ENCODE measurements around the gene EMSY.
"Not testable (repeated sequence)": the region's sequence is repeated elsewhere in the genome, so short reads cannot be mapped to it uniquely, and the experiment has no call there.

Gene EMSY, protein sequence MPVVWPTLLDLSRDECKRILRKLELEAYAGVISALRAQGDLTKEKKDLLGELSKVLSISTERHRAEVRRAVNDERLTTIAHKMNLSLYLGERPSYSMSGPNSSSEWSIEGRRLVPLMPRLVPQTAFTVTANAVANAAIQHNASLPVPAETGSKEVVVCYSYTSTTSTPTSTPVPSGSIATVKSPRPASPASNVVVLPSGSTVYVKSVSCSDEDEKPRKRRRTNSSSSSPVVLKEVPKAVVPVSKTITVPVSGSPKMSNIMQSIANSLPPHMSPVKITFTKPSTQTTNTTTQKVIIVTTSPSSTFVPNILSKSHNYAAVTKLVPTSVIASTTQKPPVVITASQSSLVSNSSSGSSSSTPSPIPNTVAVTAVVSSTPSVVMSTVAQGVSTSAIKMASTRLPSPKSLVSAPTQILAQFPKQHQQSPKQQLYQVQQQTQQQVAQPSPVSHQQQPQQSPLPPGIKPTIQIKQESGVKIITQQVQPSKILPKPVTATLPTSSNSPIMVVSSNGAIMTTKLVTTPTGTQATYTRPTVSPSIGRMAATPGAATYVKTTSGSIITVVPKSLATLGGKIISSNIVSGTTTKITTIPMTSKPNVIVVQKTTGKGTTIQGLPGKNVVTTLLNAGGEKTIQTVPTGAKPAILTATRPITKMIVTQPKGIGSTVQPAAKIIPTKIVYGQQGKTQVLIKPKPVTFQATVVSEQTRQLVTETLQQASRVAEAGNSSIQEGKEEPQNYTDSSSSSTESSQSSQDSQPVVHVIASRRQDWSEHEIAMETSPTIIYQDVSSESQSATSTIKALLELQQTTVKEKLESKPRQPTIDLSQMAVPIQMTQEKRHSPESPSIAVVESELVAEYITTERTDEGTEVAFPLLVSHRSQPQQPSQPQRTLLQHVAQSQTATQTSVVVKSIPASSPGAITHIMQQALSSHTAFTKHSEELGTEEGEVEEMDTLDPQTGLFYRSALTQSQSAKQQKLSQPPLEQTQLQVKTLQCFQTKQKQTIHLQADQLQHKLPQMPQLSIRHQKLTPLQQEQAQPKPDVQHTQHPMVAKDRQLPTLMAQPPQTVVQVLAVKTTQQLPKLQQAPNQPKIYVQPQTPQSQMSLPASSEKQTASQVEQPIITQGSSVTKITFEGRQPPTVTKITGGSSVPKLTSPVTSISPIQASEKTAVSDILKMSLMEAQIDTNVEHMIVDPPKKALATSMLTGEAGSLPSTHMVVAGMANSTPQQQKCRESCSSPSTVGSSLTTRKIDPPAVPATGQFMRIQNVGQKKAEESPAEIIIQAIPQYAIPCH (N-terminal part only)

DNA sequence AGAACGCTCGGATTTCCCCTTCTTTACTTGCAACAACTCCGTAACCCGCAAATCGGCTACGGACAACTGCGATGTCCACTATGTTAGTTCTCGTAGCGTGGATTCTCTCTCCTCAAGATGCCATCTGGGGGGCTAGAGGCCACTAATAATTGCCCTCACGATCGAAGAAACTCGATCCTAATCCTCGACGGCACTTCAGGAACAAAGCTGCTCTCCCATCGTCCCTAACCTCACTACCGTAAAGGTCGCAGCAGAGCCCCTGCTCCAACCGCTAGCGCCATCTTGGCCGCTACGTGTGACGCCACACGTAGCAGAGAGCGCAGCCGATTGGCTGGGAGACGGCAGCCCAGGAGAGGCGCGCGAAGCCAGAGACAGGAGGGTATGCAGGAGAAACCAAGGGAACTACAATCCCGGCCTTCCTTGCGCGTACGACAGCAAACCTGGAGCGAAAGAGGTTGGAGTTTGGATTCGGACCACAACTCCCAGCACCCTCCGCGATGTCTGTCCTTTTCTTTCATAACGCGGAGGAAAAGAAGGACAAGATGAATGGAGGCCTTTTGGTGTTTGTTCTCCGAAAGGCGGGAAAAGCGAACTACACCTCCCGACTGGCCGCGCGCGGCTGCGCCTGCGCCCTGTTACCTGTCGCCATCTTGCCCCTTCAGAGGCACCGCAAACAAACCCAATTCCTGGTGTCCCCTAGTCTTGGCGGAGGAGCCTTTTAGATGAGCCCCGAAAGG is at the start of gene EMSY:
TSS of gene EMSY (plus strand) at position 635 of the 737 bp plus-strand sequence. CDS start 1,921 bp downstream, outside the sequence.
- DNase-seq (ENCODE audit: low spot score) = peak; percentile 98

DNA sequence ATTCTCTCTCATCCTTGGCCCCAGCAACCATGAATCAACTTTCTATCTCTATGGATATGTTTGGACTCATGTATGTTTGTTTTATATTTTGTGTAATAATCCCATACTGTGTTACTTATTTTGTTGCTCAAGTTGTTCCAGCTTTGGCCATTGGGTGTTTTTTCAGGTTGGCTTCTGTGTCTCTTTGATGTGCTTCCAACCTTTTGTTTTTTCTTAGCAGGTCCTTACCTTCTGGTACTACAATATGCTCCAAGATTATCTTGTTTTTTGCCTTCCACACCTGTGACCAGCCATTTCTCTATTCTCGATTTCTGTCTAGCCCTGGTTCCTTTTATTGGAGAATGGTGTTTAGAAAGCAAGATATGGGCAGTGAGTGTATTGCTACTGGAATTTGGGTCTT is 49.5 kb upstream of the EMSY start:
- no peak for DNase-seq (ENCODE audit: low spot score)

DNA sequence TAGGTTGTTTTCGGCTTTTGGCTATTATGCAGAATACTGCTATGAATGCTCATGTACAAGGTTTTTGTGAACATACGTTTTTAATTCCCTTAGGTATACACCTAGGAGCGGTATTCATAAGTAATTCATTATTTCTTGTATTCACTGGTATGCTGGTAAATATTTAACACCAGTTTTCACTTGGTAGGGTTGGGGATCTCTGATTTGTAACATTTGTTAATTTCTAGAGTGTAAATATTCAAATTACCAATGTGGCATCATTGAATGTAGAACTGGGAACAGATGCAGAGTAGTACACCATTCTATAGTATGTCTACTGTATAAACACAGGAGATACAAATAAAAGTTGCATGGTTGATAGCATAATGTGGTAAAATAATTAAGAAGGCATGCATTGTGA is 47.4 kb upstream of the EMSY start:
- DNase-seq (ENCODE audit: low spot score) = no peak

DNA sequence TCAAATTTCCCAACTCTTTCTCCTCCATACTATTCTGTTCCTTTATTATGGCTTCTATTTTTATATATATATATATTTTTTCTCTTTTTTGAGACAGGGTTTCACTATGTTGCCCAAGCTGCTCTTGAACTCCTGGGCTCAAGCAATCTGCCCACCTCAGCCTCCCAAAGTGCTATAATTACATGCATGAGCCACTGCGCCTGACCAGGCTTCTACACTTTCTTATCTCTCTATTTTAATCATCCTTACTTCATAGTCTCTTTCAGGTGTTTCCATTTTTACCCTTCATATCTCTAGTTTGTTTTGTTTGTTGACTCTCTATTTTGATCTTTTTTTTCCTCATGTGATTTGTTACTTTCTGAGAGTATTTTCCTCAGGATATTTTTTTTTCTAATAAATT is 43.9 kb upstream of the EMSY start:
- no peak for DNase-seq (ENCODE audit: low spot score)

DNA sequence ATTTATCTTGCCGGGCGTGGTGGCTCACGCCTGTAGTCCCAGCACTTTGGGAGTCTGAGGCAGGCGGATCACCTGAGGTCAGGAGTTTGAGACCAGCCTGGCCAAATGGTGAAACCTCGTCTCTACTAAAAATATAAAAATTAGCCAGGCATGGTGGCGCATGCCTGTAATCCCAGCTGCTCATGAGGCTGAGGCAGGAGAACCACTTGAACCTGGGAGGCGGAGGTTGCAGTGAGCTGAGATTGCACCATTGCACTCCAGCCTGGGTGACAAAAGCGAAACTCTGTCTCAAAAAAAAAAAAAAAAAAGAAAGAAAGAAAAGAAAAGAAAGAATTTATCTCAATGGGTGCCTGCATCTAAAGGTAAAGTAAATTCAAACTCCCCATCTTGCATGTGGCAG is 43.3 kb upstream of the EMSY start:
- DNase-seq (ENCODE audit: low spot score) = not testable (repeated sequence)

DNA sequence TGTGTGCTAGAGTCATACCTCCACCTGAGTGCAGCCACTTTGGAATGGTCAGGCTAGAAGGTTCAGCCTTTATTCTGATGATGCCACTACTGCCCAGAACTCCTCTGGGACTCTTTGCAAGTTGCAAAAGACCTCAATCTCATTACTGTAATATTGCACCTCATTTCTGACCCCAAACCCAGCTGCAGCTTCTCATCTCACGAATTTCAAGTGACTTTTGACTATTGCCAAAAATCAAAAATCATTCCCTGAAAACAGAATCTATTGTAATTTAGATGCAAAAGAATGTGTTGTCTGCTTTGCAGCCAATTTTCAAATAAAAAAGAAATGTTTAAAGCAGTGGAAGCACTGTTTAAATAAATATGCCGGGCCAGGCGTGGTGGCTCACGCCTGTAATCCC is 38.5 kb upstream of the EMSY start:
- no peak for DNase-seq (ENCODE audit: low spot score)

DNA sequence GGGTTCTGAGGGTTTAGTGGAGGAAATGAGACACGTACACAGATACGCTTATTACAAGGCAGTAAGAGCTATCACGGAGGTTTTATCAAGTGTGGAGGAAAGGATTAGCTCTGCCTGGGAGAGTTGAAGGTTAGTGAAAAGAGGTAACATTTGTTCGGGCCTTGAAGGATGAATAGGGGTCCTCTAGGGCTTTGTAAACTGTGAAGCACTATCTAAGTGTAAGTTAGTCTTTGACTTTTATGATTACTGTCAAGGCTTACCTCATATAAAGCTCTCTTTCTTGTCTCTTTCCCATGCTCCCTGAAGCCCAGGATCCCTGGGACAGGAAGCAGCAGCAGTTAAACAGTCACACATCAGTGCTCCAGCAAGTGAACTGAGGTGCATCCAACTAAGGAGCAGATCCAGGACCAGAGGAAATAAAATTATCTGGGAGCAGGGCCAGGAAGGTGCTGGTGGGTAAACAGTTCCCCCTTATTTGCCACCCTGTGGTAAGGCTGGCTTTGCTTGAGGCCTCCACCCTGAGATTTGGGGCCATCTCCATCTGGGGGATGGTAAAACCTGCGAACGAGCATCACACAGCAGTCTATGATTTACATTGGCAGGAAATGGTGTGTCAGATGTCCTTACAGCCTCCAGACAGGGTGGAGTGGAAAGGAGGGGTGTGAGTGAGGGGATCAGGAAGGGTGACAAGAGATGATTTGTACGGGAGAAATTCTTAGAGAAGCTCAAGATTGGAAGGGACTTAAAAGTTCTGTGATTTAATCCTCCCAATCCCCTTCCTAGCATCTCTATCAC is 36.5 kb upstream of the EMSY start:
- DNase-seq (ENCODE audit: low spot score) = no peak

DNA sequence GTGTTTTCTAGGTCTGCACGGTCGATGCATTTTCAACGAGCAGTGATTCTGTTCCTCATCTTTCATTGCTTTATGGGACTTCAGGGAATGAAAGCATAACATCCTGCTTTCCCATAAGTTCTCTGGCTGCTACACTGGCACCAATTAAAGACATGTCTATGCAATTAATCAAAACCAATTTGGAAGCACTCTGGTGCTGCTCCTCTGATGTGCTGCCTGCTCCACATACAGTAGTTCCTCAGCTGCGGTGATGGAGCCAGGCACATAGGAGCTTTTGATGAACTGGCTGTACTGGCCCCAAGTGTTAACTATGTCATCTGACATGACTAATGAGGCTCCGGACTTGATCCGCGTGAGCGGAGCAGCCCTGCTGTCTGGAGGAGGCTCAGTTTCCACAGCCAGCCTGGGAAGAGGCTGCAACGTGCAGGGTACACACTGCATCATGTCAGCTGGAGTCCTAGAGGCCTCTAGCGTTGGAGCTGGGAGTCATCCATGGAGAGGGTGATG is 33.9 kb upstream of the EMSY start:
- no peak for DNase-seq (ENCODE audit: low spot score)

DNA sequence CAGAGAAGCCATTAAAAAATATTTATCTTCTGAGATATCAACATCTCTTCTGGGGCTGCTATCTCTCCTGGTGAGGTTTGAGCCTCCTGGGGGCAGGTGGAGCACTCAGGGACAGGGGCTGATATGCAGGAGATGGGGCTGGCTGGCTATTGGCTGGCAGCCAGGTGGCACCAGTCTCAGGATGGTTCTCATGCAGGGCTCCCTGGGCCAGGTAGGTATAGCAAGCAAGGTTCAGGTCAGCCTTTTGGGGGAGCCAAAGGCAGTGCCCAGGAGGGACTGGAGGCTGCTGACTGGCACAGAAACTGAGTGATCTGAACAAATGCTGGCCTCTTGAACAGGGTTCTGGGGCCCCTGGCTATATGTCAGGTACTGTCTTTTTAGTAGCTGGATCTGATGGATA is 29.7 kb upstream of the EMSY start:
- no peak for DNase-seq (ENCODE audit: low spot score)

DNA sequence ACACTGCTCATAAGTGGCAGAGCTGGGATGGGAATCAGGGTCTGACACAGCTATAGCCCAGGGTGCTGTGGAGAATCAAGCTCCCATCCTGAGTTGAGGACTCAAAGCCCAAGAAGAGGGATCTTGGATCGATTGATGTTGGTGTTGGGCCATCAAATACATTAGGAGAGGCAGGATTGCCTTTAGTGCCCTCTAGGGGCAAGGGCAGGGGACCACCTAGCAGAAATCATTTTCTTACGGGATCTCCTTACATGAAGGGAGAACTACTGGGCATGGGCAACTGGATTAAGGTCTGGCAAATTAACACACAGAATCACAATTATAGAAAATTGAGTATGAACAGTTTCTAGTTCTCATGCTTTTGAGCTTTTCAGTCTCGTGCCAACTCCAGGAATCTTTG is 24.9 kb upstream of the EMSY start:
- DNase-seq (ENCODE audit: low spot score) = peak; percentile 19

DNA sequence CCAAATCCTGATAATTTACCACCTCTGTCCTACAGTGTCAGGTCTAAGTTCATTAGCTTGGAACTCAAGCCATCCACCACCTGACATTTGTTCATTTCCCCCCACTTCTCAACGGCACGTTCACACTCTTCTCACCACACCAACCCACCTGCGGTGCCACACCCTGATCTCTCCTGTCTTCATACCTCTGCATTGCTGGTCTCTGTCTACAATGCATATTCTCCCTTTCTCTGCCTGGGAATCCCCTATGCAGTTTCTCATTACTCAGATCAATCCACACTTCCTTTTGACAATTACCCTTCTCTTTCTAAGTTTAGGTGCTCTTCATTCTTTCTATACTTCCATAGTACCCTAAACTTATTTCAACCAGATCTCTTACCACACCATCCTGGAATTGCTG is 20.4 kb upstream of the EMSY start:
- DNase-seq (ENCODE audit: low spot score) = no peak

DNA sequence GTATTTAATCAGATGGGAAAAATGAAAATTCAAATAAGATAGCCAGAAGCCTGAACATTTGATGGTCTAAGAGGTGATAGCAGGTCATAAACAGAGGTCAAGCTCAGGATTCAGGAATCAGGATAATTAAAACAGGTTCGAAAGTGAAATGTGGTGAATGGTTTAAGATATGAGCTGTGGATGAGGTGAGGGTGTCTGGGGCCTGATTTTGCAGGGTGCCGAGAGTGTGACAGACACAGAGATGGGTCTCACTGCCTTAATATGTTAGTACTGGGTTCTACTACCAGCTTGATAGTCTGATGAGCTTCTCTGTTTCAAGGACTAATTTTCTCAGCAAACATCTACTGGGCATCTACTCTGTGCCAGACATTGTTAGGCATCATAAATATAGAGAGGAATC is 19.9 kb upstream of the EMSY start:
- no peak for DNase-seq (ENCODE audit: low spot score)

DNA sequence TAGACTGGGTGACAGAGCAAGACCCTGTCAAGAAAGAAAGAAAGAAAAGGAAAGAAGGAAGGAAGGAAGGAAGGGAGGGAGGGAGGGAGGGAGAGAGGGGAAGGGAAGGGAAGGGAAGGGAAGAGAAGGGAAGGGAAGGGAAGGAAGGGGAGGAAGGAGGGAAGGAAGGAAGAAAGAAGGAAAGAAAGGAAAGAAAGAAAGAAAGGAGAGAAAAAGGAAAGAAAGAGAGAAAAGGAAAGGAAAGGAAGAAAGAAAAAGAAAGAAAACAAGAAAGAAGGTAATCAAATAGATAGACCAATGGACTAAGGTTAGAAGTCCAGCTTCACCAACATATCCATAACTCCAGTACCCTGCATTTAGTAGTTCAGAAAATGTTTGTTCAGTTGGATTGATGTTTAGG is 18.2 kb upstream of the EMSY start:
- no peak for DNase-seq (ENCODE audit: low spot score)

DNA sequence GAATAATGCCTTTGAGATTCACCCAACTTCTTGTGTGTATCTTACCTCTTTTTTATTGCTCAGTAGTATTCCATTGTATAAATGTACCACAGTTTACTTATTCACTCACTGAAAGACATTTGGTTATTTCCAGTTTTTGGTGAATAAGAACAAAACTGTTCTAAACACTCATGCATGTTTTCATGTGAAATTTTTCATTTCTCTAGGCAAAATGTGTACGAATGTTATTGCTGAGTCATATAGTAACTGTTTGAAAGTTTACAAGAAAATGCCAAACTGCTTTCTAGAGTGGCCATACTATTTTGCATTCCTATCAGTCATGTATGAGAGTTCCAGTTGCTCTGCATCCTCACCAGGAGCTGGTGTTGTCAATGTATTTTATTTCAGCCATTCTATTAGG is 8.8 kb upstream of the EMSY start:
- no peak for DNase-seq (ENCODE audit: low spot score)

DNA sequence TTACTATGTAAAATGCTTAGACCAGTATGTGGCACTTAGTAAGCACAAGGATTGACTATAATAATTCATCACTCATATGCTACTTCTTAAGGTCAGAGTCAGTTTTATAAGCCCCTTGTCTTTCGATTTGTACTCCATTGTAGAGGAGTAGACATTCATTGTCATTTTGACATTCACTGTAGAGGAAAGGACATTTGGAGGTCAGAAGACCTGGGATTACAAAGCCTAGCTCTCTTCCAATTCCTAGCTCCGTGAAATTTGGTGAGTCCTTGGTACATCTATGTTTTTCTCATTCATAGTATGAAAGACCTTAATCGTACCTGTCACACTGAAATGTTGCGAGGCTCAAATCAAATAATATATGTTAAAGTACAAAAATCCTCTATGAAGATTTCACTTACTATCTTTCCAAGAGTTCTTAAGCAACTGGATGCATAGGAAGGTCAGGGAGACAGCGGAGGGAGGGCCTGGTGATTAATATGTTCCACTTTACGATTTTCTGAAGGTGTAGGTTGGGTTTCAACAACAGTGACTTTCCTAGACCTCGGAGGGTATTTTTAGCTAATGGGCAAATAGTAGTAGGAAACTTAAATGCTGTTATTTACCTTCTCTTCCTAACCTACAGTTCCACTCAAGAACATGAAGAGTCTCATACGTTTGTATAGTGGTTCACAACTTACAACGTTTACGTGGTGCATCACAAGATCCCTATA is 1.4 kb upstream of the EMSY start:
- peak; percentile 72 for DNase-seq (ENCODE audit: low spot score)

DNA sequence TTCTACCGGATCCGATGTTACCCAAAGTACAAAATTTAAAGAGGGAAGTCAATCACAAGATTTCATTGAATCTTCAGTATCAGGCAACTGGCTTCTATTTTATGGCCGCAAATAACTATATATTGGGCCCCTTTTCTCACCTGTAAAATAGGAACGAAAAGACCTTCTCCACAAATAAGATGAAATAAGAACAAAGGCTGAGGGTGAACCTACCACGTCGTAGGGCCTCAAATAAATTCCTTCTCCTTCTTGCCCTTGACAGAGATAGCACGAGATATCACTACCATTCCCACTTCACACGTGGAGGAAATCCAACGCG is 794 bp upstream of the EMSY start:
- DNase-seq (ENCODE audit: low spot score) = no peak

DNA sequence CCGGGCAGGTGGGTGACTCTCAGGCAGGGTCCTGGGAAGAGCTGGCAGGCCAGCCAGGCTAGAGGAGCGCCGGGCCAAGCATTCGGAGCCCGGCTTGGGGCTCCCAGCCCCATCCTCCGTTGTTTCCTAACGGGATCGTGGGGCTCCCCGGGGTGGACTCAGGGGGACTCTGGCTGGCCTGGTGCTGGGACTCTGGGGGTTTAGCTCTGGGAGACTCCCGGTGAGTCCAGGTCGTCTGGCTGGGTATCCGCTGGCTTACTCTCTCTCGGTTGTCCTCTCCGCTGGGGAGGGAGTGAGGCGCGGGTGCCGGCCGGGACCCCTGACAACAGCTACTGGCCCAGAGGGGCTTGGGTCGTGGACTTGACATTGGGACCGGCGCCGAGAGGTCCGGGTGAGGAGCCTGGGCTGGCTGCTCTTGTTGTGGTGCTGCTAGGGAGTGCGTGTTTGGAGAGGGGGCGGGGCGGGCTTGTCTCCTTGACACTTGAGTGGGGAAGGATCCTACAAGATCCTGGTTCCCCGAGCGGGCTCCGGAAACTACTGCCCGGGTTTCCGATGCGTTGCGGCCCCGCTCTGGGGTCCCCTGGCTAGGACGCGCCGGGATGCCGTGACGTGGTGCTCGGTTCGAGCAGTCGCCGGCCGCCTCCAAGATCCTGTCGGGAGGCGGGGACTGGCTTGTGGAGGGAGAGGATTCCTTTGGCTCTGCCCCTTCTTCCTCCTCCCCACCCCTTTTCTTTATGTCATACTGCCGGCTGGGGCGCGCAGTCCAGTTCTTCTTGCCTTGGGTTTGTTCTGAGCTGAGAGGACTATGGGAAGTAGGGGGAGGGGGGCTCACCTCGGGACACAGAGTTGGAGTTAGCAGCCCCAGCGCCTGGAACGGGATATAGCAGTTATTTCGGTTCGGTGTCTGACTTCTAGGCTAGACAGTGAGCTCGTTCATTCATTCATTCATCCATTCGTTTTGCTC is 585 bp downstream of the EMSY start:
- peak; percentile 96 for DNase-seq (ENCODE audit: low spot score)

DNA sequence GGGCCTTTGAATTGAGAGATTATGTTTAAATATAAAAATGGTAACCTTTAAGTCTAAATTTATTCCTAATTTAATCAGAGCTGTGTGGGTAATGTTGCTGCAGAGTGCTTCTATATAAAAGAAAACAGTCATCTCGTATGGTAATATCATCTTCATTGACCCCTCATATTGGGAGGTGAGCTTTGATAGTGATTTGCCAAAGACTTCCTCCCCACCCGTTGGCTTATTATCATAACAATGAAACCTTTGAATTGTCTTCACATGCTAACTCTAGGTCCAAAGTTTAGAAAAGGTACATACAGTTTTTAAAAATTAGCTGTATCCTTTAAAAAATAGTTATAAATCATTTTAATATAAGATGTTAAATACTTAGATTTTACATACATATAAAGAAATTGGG is 3.7 kb downstream of the EMSY start:
- no peak for DNase-seq (ENCODE audit: low spot score)

DNA sequence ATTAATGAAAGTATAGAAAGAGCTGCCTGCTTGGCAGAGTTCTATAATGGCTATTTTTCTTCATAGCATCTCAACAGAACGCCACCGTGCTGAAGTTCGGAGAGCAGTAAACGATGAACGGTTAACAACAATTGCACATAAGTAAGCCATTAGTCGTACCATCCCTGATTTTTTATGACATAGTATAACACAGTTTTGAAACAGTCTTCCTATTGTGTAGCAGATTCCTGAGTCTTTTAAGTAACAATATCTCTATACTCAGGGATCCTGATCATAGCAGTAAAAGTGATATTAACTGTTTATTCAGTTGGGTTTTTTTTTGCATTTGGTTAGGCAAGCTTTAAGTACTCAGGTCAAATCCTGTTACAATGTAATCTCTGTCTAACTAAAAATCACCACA is 8.4 kb downstream of the EMSY start:
- DNase-seq (ENCODE audit: low spot score) = no peak

All from RKO (cell line).